Upper lobe of left lung (tissue), 4 donors: Measurements from ENCODE around the gene HIGD1C.

Experiments used
- EP300 ChIP-seq, 4 donors: sonication (generic); formaldehyde crosslinking; IDR thresholded peaks; one replicate each; pipeline ENCODE4 v1.5.1; 2017; ENCODE audit warnings: antibody characterized with exemption in 4 of 4, control low read depth in 2 of 4
- POLR2A ChIP-seq, 4 donors: fragments of 450-650 bp; IDR thresholded peaks; one replicate each; pipeline ENCODE4 v1.5.1; 2016 to 2017; ENCODE audit warnings: antibody characterized with exemption in 4 of 4, mild to moderate bottlenecking in 2 of 4
- POLR2AphosphoS5 ChIP-seq, 2 donors: sonication (generic); formaldehyde crosslinking; IDR thresholded peaks; one replicate each; pipeline ENCODE4 v1.5.1; 2017; ENCODE audit warnings: antibody characterized with exemption in 2 of 2
- TF ChIP-seq, protein P1 (sequence below), 6 experiments: fragments of 450-650 bp in 4 of 6; fragments of 200-600 bp in 2 of 6; sonication (generic) in 2 of 6; IDR thresholded peaks; one replicate each; pipeline ENCODE4 v1.5.1; 2016 to 2019; ENCODE audit warnings: antibody characterized with exemption in 6 of 6

DNA sequence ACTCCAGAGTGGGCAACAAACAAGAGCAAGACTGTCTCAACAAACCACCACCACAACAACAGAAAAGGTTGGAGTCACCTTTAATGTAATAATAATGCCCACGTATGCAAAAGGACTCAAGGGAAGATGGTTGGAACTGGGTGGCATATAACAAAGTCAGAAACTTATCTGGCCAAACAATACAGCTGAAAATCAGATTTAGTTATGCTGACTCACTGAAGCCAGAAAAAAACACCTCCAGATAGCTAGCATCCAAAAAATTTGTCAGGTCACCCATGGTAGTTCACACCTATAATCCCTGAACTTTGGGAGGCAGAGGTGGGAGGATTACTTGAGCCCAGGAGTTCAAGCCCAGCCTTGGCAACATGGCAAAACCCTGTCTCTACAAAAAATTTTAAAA is 49.5 kb downstream of the HIGD1C start:
- TF ChIP-seq, protein P1, sequence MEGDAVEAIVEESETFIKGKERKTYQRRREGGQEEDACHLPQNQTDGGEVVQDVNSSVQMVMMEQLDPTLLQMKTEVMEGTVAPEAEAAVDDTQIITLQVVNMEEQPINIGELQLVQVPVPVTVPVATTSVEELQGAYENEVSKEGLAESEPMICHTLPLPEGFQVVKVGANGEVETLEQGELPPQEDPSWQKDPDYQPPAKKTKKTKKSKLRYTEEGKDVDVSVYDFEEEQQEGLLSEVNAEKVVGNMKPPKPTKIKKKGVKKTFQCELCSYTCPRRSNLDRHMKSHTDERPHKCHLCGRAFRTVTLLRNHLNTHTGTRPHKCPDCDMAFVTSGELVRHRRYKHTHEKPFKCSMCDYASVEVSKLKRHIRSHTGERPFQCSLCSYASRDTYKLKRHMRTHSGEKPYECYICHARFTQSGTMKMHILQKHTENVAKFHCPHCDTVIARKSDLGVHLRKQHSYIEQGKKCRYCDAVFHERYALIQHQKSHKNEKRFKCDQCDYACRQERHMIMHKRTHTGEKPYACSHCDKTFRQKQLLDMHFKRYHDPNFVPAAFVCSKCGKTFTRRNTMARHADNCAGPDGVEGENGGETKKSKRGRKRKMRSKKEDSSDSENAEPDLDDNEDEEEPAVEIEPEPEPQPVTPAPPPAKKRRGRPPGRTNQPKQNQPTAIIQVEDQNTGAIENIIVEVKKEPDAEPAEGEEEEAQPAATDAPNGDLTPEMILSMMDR (IDR thresholded peaks at IDR 0.05) = no peak
- TF ChIP-seq POLR2A (IDR thresholded peaks at IDR 0.05) = no peak
- no peak for TF ChIP-seq POLR2AphosphoS5 (IDR thresholded peaks at IDR 0.05)
- no peak for TF ChIP-seq EP300 (IDR thresholded peaks at IDR 0.05)
